ENCODE results near the gene FTO. TPM values are rescaled to one million over a fixed set of nuclear protein-coding genes. Genes with fewer than 3 reads are reported as not detected.

The FTO gene
- total and polyA plus RNA-seq, 12 donors: 17.8 to 310 (median 156) TPM

DNA sequence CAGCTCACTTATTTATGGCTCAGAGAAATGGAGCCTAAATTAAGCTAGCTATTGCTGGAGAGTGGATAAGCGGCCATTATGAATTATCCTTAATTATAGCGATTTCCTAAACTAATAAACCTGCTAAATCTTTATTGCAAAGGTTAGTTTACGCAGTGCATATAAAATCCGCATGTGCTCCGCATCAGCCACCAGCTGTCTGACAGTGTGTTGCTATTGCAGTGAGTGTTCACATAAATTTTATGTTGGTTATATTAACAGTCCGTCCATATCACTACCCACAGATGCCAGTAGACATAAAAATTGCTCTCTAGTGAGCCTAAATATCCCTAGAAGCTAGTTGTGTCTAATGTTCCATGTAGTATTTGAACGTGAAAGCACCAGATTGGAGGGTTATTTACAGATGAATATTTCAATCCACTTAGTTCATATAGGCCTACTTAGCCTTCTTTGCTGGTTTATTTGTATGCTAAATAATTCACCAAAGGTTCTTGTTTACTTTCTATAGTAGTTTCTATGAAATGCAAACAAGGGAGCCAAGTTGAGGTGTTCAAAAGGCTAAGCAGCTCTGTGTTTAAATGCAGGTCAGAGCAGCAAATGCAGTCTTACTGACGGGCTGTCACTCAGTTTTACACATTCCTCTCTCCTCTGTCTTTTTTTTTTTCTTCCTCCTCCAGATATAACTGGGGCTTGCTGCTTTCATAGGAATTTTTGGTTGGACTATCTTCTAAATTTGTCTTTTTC is 363.5 kb downstream of the FTO start:
- no peaks in the 10 kb centered on the region for H3K27me3 ChIP-seq
- H3K27ac ChIP-seq: no peak overlapping the region
- no peak overlapping the region for H3K4me3 ChIP-seq
- WGBS, 4 donors: 94 to 97% (median 96%) methylated on average over 8 of the region's 8 CpGs
- no peak for TF ChIP-seq POLR2A (IDR thresholded peaks at IDR 0.05)
- TF ChIP-seq, protein P1, sequence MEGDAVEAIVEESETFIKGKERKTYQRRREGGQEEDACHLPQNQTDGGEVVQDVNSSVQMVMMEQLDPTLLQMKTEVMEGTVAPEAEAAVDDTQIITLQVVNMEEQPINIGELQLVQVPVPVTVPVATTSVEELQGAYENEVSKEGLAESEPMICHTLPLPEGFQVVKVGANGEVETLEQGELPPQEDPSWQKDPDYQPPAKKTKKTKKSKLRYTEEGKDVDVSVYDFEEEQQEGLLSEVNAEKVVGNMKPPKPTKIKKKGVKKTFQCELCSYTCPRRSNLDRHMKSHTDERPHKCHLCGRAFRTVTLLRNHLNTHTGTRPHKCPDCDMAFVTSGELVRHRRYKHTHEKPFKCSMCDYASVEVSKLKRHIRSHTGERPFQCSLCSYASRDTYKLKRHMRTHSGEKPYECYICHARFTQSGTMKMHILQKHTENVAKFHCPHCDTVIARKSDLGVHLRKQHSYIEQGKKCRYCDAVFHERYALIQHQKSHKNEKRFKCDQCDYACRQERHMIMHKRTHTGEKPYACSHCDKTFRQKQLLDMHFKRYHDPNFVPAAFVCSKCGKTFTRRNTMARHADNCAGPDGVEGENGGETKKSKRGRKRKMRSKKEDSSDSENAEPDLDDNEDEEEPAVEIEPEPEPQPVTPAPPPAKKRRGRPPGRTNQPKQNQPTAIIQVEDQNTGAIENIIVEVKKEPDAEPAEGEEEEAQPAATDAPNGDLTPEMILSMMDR (IDR thresholded peaks at IDR 0.05): no peak
- H3K36me3 ChIP-seq (replicated peaks in 1 of 2): no peaks in the 10 kb centered on the region
- H3K9me3 ChIP-seq (replicated peaks in 1 of 3): no peaks in the 10 kb centered on the region
- no peaks in the 10 kb centered on the region for H3K4me1 ChIP-seq (replicated peaks in 1 of 2)
- DNase-seq: no peak
- intact Hi-C loops (cut with DNase I): no loop called here

DNA sequence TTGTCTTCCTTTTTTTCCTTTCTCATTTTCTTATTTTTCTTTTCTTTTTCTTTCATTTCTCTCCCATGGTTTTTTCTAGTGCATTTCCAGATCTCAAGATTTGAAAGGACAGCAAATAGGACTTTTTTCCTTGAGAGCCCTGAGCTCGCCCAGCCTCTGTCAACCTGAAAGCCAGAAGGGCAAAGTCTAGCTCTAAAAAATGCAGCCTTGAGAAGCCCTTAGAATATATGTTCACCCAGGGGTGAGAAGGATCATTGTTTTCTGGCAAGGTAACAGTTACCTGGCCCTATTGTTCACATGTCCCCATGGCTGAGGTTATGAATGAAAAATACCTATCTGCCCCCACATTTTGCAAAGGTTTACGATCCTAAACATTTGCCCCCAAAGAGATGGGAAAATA is 364.3 kb downstream of the FTO start:
- DNase-seq: no peak
- Histone ChIP-seq H3K9me3 (replicated peaks in 1 of 3) (no peaks in the 10 kb centered on the region), H3K4me3 (no peak overlapping the region), H3K27ac (no peak overlapping the region), H3K27me3 (no peaks in the 10 kb centered on the region), H3K4me1 (replicated peaks in 1 of 2) (no peaks in the 10 kb centered on the region), H3K36me3 (replicated peaks in 1 of 2) (no peaks in the 10 kb centered on the region)
- intact Hi-C loops (cut with DNase I): no loop called here
- no peak for TF ChIP-seq POLR2A (IDR thresholded peaks at IDR 0.05)
- TF ChIP-seq, protein P1 (IDR thresholded peaks at IDR 0.05): no peak
- 71 to 98% (median 97%) methylated on average over 2 of the region's 2 CpGs for WGBS, 4 donors

DNA sequence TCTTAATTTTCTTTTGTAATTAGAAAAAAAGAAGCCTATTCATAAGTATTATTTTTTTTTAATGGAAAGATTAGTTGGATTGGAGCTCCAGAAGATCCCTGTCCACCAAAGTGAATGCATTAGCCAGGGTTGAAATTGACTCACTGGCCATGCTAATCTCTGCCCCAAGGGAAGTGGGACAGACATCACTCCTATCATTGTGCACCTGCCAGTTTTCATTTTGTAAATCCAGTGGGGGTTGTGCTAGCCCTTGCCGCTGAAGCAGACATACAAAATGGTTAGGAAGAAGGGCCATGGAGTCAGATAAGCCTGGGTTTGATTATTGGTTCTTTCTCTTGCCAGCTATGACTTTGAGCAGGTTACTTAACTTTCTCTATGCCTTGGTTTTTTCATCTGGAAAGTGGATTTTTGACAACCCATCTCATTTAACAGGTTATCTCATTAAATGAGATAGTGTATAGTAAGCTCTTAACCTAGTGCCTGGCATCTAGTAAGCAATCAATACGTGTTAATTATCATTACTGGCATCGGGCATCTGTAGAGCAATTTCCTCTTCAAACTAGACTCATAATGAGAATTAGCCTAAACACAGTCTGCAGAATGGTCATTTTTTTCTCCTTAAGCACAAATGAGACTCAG is 365.8 kb downstream of the FTO start:
- H3K4me1 ChIP-seq (replicated peaks in 1 of 2): no peaks in the 10 kb centered on the region
- no peak for TF ChIP-seq POLR2A (IDR thresholded peaks at IDR 0.05)
- TF ChIP-seq, protein P1 (IDR thresholded peaks at IDR 0.05): no peak
- no peaks in the 10 kb centered on the region for H3K36me3 ChIP-seq (replicated peaks in 1 of 2)
- no peak for DNase-seq
- no peak overlapping the region for H3K27ac ChIP-seq
- no peaks in the 10 kb centered on the region for H3K9me3 ChIP-seq (replicated peaks in 1 of 3)
- WGBS, 4 donors: 86 to 98% (median 96%) methylated on average over 3 of the region's 3 CpGs
- H3K4me3 ChIP-seq: no peak overlapping the region
- intact Hi-C loops (cut with DNase I): no loop called here
- H3K27me3 ChIP-seq: no peaks in the 10 kb centered on the region

DNA sequence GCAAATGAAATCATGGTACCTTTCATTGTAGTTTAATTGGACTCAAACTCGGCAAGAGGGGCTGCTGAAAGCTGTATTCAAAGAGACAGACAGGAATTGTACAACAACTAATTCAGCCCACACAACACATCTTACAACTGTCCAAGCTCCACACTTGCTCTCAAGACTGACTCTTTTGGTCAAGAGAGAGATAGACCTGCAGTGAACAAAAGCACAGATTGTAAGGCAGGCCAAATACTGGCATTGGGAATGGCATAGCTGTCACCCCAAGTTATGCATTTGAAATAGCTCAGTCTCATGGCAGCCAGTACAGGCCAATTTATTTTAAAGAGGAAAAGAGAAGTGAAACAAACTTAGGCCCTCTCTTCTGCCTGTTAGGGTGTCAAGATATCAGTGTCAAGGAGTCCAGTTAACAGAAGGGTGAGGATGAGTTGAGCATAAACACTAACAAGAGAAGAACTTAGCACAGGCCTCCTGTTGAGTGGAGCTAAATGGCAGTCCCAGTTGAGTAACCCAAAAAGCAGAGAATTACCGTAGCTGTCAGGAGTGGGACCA is 366.9 kb downstream of the FTO start:
- intact Hi-C loops (cut with DNase I): no loop called here
- WGBS, 4 donors: 94 to 96% (median 95%) methylated on average over 2 of the region's 2 CpGs
- H3K27ac ChIP-seq: no peak overlapping the region
- no peak for DNase-seq
- no peaks in the 10 kb centered on the region for H3K27me3 ChIP-seq
- no peak for TF ChIP-seq POLR2A (IDR thresholded peaks at IDR 0.05)
- TF ChIP-seq, protein P1 (IDR thresholded peaks at IDR 0.05): no peak
- no peaks in the 10 kb centered on the region for H3K4me1 ChIP-seq (replicated peaks in 1 of 2)
- no peak overlapping the region for H3K4me3 ChIP-seq
- H3K36me3 ChIP-seq (replicated peaks in 1 of 2): no peaks in the 10 kb centered on the region
- H3K9me3 ChIP-seq (replicated peaks in 1 of 3): no peaks in the 10 kb centered on the region

Measured in adrenal gland (tissue), 12 donors.